Activated naive CD8-positive, alpha-beta T cell treated with anti-CD3 and anti-CD28 coated beads for 36 hours (primary cell): ENCODE data around the gene NAA30. TPM values are rescaled to one million over a fixed set of nuclear protein-coding genes. Genes with fewer than 3 reads are reported as not detected.
"Not testable (repeated sequence)": the region's sequence is repeated elsewhere in the genome, so short reads cannot be mapped to it uniquely, and the experiment has no call there.

ENCODE experiments used
- DNase-seq: peaks from one replicate; pipeline ENCODE4 v3.0.0; 2021
- H3K27ac Mint-ChIP-seq: one replicate; pipeline ENCODE4 v1.8.0; 2022; ENCODE audit warnings: mild to moderate bottlenecking, moderate library complexity, mixed read lengths
- H3K27me3 Mint-ChIP-seq: one replicate; pipeline ENCODE4 v1.8.0; 2022; ENCODE audit warnings: mild to moderate bottlenecking, mixed read lengths
- H3K36me3 Mint-ChIP-seq: one replicate; pipeline ENCODE4 v1.8.0; 2021; ENCODE audit warnings: mild to moderate bottlenecking, mixed read lengths
- H3K4me1 Mint-ChIP-seq: one replicate; pipeline ENCODE4 v1.8.0; 2021; ENCODE audit warnings: mixed read lengths
- H3K4me3 Mint-ChIP-seq: one replicate; pipeline ENCODE4 v1.8.0; 2022; ENCODE audit warnings: mild to moderate bottlenecking, moderate library complexity, mixed read lengths
- H3K9me3 Mint-ChIP-seq: one replicate; pipeline ENCODE4 v1.8.0; 2022; ENCODE audit warnings: mixed read lengths
- total RNA-seq, 2 experiments: library from RNA; stranded (reverse); gene quantifications; one replicate each; pipeline ENCODE4 v1.2.3, GENCODE V29; 2021

Gene NAA30
- 10 to 100 TPM; 18.8 to 20.0 TPM for total RNA-seq

DNA sequence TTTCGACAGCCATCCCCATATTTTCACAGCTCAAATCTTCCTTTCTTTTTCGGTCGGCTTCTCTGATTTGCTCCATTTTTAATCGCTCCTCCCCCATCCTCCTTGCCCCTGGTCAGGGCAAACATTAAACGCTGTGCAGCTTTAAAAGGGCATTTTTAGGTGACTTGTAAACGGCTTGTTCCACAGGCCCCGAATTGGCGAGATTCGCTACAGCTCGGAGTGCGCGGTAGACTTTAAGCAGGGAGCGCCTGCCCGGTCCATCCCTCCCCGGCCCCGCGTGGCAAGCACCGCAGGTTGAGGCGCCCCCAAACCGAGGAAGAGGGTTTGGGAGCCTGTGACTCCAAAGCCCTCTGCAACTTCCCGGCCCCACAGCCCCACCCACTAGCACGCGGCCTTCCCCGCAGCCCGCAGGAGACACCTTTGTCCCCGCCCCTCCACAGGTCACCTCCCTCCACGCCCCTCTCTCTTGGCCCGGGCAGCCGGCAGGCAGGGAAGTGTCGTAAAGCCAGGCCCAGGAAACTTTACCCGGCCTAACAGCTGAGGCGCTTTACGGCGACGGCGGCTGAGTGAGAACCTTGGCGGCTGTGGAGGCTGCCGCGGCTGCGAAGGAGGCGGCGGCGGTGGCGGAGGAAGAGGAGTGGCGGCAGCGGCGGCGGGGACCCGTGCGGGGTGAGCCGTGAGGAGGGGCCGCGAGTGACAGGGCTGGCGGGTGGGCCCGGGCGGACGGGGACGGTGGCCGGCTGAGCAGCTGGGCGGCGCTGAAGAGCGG is at the start of gene NAA30:
TSS of gene NAA30 (plus strand) at position 550 of the 769 bp plus-strand sequence. CDS start 372 bp downstream, outside the sequence.
- peaks cover 37% of the 10 kb centered on the region for H3K4me1 Mint-ChIP-seq
- peak within 1 kb of the TSS; percentile 93 for H3K27ac Mint-ChIP-seq
- peaks cover 14% of the 10 kb centered on the region for H3K36me3 Mint-ChIP-seq
- H3K9me3 Mint-ChIP-seq, result no peaks in the 10 kb centered on the region
- H3K4me3 Mint-ChIP-seq, result peak within 1 kb of the TSS; percentile 85
- peak; percentile 94 for DNase-seq
- no peaks in the 10 kb centered on the region for H3K27me3 Mint-ChIP-seq

DNA sequence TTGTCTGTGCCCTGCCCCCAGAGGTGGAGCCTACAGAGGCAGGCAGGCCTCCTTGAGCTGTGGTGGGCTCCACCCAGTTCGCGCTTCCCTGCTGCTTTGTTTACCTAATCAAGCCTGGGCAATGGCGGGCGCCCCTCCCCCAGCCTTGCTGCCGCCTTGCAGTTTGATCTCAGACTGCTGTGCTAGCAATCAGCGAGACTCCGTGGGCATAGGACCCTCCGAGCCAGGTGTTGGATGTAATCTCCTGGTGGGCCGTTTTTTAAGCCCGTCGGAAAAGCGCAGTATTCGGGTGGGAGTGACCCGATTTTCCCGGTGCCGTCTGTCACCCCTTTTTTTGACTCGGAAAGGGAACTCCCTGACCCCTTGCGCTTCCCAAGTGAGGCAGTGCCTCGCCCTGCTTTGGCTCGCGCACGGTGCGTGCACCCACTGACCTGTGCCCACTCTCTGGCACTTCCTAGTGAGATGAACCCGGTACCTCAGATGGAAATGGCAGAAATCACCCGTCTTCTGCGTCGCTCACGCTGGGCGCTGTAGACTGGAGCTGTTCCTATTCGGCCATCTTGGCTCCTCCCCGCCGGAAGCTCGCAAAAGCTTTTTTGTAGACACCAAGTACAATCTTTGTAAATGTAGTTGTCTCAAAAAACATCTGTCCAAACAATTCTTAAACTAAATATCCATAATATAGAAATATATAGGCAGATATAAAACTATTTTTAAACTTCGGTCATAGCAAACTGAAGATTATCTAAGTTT is 46.7 kb upstream of the NAA30 start:
- H3K27me3 Mint-ChIP-seq, result peaks cover 26% of the 10 kb centered on the region
- H3K4me3 Mint-ChIP-seq, H3K9me3 Mint-ChIP-seq, DNase-seq, H3K27ac Mint-ChIP-seq, H3K36me3 Mint-ChIP-seq, H3K4me1 Mint-ChIP-seq: not testable (repeated sequence)

DNA sequence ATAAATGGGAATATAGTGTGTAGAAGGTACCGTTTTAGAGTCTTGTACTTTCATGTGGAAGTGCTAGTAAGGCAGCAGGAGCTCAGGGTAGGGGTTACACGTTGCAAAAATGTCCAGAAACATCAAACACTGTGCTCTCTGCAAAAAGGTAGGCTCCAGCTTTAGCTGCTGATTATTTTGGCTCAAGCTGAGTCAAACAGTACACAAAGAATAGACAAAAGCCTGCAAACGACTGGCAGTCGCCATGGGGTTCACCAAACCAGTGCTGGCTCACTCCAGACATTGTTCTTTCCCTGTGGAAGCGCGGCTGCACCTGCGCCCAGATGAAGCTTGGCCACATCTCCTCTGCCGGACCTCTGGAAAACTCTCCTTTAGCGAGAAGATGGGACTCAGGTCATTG is 45.3 kb upstream of the NAA30 start:
- Mint-ChIP-seq H3K27me3 (peaks cover 26% of the 10 kb centered on the region), H3K4me1 (no peaks in the 10 kb centered on the region), H3K4me3 (no peak overlapping the region), H3K36me3 (no peaks in the 10 kb centered on the region), H3K9me3 (peaks cover 3% of the 10 kb centered on the region), H3K27ac (no peak overlapping the region)
- DNase-seq, result no peak

DNA sequence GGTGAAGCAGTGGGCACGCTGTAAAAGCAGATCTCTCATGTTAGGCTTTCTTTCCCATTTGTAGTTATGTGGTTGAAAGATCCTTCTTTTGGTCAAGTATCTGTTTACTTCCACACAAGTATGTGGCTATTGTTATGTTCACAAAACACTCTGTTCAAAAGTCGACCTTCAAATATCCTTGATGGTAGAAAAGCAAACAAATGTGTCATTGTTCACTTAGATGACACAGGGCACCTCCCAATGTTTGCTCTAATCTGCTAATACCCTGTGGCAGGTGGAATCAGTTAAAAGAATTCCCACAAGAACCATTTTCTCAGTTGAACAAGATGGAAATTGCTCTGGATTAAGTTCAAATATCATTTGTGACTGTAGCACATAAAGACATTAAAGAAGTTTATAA is 43.6 kb upstream of the NAA30 start:
- Mint-ChIP-seq H3K36me3 (no peaks in the 10 kb centered on the region), H3K9me3 (peaks cover 3% of the 10 kb centered on the region), H3K27me3 (peaks cover 26% of the 10 kb centered on the region), H3K4me3 (no peak overlapping the region), H3K4me1 (no peaks in the 10 kb centered on the region), H3K27ac (no peak overlapping the region)
- DNase-seq, result no peak

DNA sequence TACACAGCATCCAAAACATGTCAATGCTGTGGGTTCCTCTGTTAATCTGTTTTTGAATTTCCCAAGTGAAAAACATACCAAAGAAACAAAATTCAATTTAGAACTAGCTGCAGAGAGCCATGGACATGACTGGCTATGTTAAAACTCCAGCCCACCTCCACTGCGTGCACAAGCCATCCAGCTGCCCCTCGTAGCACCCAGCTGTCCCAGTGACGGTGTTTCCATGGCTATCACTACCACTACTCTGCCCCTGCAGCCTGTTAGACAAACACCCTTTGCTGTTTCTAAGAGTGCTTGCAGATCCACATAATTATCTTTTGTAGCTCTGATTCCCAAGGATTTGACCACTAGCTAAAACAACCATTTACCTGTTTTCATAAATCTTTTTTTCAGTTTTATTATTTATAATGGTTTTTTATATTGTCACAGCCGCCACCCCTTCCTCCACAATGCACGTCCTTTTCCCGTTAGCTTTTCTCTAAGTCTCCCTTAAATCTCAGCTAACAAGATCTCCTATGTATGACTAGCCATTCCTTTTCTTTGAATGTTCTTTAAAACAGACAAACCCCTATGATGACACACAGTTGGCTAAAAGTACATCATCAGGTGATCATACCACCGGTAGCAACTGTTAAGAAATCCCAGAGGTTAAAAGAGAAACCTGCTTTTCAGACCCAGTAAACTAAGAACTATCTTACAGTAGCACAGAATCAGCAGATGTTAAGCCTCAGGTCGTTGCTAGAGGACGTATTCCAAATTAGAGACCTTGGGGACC is 37.8 kb upstream of the NAA30 start:
- no peak overlapping the region for H3K27ac Mint-ChIP-seq
- H3K9me3 Mint-ChIP-seq, result no peaks in the 10 kb centered on the region
- H3K27me3 Mint-ChIP-seq, result peaks cover 12% of the 10 kb centered on the region
- no peaks in the 10 kb centered on the region for H3K4me1 Mint-ChIP-seq
- no peak overlapping the region for H3K4me3 Mint-ChIP-seq
- no peak for DNase-seq
- no peaks in the 10 kb centered on the region for H3K36me3 Mint-ChIP-seq

DNA sequence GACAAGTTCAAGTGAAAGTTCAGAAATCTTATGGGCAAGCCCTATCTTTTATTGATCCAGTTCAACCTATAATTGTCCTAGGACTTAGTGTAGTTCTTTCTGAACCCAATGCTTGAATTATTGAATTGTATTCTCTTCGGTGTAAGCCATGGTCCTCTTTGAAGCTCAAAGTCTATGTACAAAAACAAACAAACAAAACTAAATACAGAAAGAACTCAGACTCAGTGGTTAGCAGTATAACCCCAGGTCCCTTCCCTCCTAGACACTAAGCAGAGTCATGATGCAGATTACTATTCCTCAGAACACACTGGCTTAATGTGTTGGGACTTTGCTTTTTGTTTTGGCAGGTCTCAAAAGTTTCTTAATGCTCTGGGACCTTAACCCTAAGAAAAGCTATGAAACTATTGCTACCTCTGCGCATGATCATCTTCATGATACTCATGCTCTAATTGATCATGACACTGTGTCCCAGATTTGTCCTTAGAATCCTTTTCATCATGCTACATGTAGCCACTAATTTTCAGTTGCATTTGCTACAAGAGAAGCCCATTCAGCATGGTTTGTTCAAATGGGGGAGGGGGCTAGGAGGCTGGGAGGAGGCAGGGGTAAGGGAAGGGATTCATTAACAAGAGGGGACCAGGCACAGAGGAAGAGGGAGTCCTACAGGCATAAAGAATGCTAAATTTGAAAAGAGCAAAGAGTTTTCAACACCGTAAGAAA is 35.1 kb upstream of the NAA30 start:
- no peaks in the 10 kb centered on the region for H3K36me3 Mint-ChIP-seq
- no peak overlapping the region for H3K4me3 Mint-ChIP-seq
- peaks cover 12% of the 10 kb centered on the region for H3K27me3 Mint-ChIP-seq
- DNase-seq, result no peak
- no peak overlapping the region for H3K27ac Mint-ChIP-seq
- no peaks in the 10 kb centered on the region for H3K9me3 Mint-ChIP-seq
- H3K4me1 Mint-ChIP-seq, result no peaks in the 10 kb centered on the region

DNA sequence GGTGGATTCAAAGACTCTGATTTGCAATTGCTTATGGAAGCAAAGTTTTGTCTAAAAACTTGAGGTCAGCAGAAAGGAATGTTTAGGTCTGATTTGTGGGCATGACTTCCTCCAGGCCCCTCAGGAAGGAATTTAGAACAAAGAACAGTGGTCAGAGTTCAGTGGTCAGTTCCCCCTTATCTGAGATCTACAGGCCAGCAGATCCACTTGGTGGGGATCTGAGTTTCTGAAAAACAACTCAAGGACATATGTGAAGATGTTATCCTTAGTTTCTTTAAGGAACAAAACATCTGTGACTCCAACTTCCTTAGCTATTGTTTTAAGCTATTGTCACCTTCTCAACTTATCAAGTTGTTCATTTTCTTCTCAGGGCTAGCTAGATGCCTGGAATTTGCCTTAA is 28.0 kb upstream of the NAA30 start:
- Mint-ChIP-seq H3K36me3 (no peaks in the 10 kb centered on the region), H3K4me3 (no peak overlapping the region), H3K27ac (no peak overlapping the region), H3K4me1 (no peaks in the 10 kb centered on the region), H3K9me3 (no peaks in the 10 kb centered on the region), H3K27me3 (peaks cover 25% of the 10 kb centered on the region)
- DNase-seq, result no peak

DNA sequence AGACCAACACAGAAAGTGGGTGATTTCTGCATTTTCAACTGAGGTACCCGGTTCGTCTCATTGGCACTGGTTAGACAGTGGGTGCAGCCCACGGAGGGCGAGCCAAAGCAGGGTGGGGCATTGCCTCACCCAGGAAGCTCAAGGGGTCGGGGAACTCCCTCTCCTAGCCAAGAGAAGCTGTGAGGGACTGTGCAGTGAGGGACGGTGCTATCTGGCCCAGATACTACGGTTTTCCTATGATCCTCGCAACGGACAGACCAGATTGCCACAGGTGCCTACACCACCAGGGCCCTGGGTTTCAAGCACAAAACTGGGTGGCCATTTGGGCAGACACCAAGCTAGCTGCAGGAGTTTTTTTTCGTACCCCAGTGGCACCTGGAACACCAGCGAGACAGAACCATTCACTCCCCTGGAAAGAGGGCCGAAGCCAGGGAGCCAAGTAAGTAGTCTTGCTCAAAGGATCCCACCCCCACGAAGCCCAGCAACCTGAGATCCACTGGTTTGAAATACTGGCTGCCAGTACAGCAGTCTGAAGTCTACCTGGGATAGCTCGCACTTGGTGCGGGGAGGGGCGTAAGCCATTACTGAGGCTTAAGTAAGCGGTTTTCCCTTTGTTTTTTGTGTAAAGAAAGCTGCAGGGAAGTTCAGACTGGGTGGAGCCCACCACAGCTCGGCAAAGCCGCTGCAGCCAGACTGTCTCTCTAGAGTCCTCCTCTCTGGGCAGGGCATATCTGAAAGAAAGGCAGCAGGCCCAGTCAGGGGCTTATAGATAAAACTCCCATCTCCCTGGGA is 25.5 kb upstream of the NAA30 start:
- Mint-ChIP-seq H3K36me3 (no peaks in the 10 kb centered on the region), H3K27ac (no peak overlapping the region), H3K9me3 (peaks cover 2% of the 10 kb centered on the region), H3K4me1 (no peaks in the 10 kb centered on the region), H3K4me3 (no peak overlapping the region), H3K27me3 (peaks cover 30% of the 10 kb centered on the region)
- DNase-seq, result no peak

DNA sequence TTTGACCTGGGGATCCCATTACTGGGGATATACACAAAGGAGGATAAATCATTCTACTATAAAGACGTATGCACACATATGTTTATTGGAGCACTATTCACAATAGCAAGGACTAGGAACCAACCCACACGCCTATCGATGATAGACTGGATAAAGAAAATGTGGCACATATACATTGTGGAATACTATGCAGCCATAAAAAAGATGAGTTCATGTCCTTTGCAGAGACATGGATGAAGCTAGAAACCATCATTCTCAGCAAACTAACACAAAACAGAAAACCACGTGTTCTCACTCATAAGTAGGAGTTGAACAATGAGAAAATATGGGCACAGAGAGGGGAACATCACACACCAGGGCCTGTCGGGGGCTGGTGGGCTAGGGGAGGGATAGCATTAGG is 20.2 kb upstream of the NAA30 start:
- not testable (repeated sequence) for H3K4me1 Mint-ChIP-seq, DNase-seq, H3K27ac Mint-ChIP-seq, H3K36me3 Mint-ChIP-seq, H3K9me3 Mint-ChIP-seq, H3K4me3 Mint-ChIP-seq
- H3K27me3 Mint-ChIP-seq, result peaks cover 19% of the 10 kb centered on the region

DNA sequence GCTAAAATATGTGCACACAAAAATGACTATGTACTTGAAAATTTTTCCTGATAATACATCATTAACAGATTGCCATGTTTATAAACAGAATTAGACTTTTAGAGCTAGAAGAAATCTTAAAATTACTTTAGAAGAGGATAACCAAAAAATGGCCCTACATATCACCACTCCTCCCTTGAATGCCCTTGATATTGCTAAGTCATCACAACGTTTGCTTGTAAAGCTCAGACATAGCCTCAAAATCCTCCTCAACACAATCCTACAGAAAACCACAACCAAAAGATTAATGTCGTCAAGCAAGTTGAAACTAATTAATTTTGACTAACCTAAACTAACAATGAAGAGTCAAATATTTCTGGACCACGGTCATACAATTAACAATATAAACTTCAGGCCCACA is 19.4 kb upstream of the NAA30 start:
- Mint-ChIP-seq H3K27ac (no peak overlapping the region), H3K9me3 (peaks cover 3% of the 10 kb centered on the region), H3K36me3 (no peaks in the 10 kb centered on the region), H3K27me3 (peaks cover 15% of the 10 kb centered on the region), H3K4me3 (no peak overlapping the region), H3K4me1 (no peaks in the 10 kb centered on the region)
- DNase-seq, result no peak

DNA sequence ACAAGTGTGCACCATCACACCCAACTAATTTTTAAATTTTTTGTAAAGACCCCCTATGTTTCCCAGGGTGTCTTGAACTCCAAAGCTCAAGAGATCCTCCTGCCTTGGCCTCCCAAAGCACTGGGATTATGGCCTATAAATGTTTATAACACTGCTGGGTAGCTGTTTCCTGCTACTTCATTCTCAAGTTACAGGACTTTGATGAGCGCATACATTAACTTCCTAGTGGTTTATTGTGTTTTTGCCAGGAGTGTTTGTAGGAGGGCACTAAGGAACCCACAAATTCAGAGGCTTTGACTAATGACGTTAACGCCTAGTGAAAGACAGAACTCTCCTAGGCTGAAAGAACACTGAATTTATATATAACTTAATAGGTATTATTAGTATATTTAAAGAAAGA is 15.2 kb upstream of the NAA30 start:
- H3K4me1 Mint-ChIP-seq, result no peaks in the 10 kb centered on the region
- no peaks in the 10 kb centered on the region for H3K27me3 Mint-ChIP-seq

DNA sequence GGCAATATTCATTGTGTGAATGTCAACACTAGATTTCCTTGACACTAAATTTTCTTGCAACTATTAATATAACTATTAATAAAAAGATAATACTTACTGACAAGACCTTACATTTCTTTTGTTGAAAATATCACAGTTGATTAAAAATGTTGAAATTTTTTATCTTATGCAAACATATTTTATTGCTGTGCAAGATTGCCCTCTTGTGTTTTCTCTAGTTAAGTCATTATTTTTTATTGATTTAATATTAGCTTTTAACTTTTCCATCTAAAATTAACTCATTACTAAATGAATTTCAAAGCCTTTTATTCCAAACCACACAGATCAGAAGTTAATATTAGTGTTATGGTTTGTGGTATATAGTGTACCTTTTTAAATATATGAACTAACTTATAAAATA is 11.7 kb upstream of the NAA30 start:
- H3K36me3 Mint-ChIP-seq, result no peaks in the 10 kb centered on the region
- no peaks in the 10 kb centered on the region for H3K27me3 Mint-ChIP-seq
- H3K9me3 Mint-ChIP-seq, result no peaks in the 10 kb centered on the region
- H3K27ac Mint-ChIP-seq, result no peak overlapping the region
- no peak for DNase-seq
- no peak overlapping the region for H3K4me3 Mint-ChIP-seq
- no peaks in the 10 kb centered on the region for H3K4me1 Mint-ChIP-seq

More for the DNA sequence above, 15.2 kb upstream of the NAA30 start:
- DNase-seq, result no peak
- Mint-ChIP-seq H3K27ac (no peak overlapping the region), H3K36me3 (no peaks in the 10 kb centered on the region), H3K9me3 (no peaks in the 10 kb centered on the region), H3K4me3 (no peak overlapping the region)

DNA sequence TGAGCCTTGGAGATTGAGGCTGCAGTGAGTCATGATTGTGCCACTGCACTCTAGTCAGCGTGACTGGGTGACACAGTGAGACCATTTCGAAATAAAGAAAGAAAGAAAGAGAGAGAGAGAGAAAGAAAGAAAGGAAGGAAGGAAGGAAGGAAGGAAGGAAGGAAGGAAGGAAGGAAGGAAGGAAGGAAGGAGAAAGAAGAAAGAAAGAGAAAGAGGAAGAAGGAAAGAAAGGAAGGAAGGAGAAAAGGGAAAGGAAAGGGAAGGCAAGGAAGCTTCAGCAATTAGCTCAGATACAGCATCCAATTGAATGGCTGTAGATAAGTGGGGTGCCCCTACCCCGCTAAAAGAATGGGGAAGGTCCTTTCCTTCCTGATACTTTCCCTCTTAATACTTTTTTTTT is 9.5 kb upstream of the NAA30 start:
- Mint-ChIP-seq H3K27ac (no peak overlapping the region), H3K36me3 (no peaks in the 10 kb centered on the region), H3K27me3 (no peaks in the 10 kb centered on the region), H3K9me3 (no peaks in the 10 kb centered on the region), H3K4me1 (no peaks in the 10 kb centered on the region), H3K4me3 (no peak overlapping the region)
- DNase-seq, result no peak

DNA sequence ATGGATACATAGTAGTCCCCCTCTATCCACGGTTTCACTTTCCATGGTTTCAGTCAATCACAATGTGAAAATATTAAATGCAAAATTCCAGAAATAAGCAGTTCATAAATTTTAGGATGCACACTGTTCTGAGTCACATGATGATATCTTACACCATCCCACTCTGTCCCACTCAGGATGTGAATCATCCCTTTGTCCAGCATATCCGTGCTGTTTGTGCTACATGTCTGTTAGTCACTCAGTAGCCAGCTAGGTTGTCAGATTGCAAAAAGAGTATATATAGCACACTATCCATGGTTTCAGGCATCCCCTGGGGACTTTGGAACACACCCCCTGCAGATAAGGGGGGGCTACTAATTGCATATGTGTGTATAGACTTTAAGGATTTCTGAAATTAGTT is 8.1 kb upstream of the NAA30 start:
- no peaks in the 10 kb centered on the region for H3K27me3 Mint-ChIP-seq
- H3K36me3 Mint-ChIP-seq, result no peaks in the 10 kb centered on the region
- no peak overlapping the region for H3K27ac Mint-ChIP-seq
- H3K4me1 Mint-ChIP-seq, result peaks cover 2% of the 10 kb centered on the region
- no peak overlapping the region for H3K4me3 Mint-ChIP-seq
- no peaks in the 10 kb centered on the region for H3K9me3 Mint-ChIP-seq
- no peak for DNase-seq
